ENCODE results near the gene PNKD.

DNA sequence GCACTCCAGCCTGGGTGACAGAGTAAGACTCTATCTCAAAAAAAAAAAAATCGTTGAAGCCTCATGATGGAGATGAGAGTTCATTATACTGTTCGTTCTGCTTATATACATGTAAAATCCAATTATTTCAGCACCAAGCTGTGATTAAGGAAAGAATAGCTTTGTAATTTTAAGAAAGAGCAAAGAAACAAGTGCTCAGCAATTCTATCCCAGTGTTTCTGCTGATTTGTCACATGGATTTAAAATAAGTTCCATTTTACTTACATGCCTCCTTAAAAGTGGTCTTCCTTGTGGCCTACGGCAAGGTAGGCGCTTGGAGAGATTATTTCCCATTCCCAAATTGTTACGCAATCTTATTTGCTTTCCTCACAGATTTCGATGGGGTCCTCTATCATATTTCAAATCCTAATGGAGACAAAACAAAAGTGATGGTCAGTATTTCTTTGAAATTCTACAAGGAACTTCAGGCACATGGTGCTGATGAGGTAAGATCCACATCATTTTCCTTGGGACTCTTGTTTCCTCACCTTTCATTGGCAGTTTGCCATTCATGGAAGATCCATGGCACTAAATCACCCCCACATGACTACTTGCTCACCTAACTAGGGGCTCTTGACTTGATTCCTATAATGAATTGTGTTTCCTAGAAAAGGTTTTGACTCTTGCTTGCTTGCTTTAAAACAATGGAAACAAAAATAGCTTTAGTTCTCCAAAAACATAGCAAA, 41.8 kb upstream of the PNKD start:
- TF ChIP-seq, protein P1, sequence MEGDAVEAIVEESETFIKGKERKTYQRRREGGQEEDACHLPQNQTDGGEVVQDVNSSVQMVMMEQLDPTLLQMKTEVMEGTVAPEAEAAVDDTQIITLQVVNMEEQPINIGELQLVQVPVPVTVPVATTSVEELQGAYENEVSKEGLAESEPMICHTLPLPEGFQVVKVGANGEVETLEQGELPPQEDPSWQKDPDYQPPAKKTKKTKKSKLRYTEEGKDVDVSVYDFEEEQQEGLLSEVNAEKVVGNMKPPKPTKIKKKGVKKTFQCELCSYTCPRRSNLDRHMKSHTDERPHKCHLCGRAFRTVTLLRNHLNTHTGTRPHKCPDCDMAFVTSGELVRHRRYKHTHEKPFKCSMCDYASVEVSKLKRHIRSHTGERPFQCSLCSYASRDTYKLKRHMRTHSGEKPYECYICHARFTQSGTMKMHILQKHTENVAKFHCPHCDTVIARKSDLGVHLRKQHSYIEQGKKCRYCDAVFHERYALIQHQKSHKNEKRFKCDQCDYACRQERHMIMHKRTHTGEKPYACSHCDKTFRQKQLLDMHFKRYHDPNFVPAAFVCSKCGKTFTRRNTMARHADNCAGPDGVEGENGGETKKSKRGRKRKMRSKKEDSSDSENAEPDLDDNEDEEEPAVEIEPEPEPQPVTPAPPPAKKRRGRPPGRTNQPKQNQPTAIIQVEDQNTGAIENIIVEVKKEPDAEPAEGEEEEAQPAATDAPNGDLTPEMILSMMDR (IDR thresholded peaks at IDR 0.05) = no peak
- TF ChIP-seq ZFX (IDR thresholded peaks at IDR 0.05; ENCODE audit: borderline replicate concordance) = no peak

Measured in 22Rv1 (cell line).